GM19395 (cell line): ENCODE results near the gene ADAMTSL1.

Experiments used
- ATAC-seq: cut with Tn5 transposase; IDR thresholded peaks from one replicate; pipeline ENCODE4 v1.9.1; 2021; ENCODE audit warnings: mild to moderate bottlenecking, moderate library complexity; ENCODE audit not compliant: unreplicated experiment

Gene ADAMTSL1

DNA sequence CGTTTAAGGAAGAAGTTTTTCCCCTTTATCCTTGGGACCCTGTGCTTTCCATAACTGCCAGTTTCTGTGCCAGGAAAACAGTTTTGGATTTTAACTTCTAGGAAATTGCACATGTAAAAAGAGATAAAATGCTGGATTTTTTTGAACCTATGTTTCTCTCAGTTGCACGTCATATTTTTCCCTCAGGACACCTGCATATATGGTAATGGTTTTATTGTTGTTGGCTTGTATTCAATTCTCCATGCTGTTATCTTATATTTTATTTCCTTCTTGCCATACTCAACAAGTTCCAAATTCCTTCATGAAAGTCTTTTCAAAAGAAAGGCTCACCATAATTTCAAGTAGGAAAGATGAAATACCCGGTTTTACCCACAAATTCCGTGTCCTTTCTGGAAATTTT, 7.9 kb upstream of the ADAMTSL1 start:
- ATAC-seq, result no peak

DNA sequence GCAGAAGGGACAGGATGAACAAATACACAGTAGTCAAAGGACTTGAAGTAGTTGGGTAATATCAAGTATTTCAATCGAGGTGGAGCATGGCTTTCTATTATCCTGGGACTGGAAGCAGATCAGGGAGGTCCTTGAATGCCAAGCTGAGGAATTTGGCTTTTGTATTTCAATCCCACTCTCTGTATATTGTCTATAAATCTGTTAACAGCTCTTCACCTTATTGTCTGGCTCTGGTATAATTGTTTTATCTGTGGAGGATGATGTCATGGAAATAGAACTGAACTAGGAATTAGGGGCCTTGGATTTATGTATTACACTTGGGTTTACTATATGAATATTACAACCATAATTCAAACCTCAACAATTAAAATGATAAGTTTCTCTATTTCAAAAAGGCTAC, 6.3 kb upstream of the ADAMTSL1 start:
- no peak for ATAC-seq

DNA sequence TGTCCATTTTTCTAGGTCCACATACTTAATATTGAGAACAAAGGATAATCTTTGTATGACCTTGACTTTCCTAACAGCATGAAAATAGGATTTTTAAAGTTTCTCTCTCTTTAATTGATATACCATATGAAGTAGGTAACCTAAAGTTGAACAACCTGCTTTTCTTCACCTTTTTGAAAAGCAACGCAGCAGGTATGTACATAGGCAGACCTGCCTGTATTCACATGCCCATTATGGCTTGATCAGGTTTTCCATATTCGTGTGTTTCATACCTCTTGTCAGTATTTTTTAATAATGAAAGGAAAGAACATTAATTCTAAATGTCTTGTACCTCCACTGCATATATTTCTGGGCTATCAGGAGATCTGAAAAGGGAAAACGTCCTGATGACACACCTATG, 1.5 kb upstream of the ADAMTSL1 start:
- ATAC-seq, result no peak

DNA sequence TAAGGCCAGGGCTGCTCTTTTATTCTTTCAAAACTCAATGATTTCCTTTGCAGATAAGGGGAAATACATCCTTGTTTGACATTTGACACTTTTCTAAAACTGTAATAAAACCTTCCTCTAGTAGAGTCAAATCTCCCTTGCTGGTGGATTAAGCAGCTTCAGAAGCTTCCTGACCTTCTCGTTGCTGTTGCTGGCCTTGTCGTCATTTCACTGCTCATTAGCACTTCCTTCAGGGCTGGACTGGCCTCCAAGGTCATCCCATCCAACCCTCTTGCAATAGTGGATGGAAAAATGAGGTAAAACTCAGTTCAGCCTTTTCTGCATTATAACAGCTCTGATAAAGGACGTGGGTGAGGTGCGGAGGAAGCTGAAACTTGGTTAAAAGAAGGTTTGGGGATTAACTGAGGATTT, 1.1 kb upstream of the ADAMTSL1 start:
- ATAC-seq, result no peak

DNA sequence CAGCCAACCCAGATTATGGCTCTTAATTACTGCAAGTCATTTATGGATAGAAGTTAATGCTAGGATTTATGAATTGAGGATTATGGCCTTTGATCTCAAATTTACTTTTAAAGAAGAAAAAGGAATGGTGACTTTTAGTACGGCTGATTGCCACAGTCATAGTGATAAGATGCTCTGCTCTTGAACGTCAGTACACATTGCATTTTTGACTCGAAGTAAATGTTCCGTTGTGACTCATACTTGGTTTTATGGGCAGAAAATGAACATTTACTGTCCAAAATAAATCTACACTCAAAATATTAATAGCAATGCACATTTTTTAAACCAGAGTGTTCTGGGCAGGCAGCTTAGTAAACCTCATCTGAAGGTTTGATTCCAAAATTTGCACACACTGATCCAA, 830 bp downstream of the ADAMTSL1 start:
- ATAC-seq, result no peak

DNA sequence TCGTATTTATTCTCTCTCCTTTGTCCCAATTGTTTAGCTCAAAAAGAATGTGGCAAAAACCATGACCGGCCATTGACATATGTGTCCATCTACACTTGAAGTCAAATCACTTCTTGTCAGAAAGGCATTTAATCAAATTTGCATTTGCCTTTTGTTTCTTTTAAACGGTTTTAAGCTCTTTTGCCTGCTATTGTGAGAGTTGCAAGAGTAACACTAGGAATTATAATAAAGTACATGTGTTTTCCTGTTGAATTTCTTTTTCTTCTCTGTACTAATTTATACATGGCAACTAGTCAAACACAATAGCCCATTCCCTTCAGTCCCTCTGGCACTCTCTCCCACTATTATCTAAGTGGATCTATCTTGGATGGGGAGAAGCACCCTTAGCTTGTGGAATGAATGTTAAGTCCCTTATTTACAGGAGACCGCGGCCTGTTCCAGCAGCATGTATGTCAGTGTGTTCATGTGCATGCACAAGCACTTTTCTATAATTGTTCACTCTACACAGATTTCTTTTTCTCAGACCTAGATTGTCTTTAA, 3.2 kb downstream of the ADAMTSL1 start:
- ATAC-seq, result no peak

DNA sequence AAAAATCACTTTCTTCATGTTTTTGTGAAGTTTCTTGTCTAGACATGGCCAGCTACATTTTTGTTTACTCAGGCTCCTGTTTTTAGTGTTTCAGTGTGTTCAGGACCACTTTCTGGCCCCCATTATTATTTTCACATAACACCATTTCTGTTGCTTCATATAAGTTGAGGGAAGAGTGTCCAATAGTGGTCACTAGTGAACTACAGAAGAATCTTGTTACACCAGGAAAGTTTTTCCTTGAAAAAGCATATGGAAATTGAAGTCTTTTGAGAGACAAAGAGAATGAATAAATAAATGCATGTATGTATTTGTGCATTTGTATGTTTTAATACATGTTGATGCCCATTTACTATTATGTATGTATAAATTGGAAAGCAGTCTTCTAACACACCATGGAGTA, 3.8 kb downstream of the ADAMTSL1 start:
- no peak for ATAC-seq

DNA sequence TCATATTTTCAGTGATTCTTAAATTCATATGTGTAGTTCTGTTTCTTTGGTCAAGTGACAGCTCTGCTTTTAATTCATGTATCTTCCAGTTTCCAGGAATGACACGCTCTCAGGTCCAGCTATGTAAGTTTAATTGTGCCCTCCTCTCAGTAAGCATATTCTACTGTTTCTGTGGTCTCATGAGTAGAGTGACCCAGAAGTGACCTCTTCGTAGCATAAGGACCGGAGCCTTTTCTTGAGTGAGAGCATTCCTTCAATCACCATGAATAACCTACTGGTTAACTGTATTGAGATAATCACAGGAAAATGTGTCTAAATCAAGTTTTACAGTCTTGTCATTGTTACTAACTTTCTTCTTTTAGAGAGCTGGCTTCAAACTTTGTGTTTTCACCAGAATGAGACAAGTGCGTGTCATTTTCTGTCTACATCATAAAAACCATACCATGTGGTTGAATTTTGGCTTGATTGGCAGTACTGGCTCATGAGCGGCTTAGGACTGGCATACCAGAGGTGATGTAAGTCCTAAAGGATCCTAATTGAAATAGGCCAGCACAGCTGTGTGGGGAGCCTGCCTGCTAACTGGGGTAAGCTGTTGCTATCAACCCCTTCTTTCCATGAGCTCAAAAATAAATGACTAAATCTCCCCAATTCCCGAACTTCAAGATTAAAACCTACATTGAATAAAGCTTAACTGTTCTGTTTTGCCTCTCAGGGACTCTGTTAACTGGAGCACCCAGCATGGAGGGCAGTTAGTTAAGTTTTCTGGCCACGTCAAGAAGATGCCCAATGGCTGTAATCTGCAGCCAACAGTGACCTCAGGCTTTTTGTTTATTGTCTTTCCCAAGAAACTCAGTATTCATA, 4.8 kb downstream of the ADAMTSL1 start:
- no peak for ATAC-seq

DNA sequence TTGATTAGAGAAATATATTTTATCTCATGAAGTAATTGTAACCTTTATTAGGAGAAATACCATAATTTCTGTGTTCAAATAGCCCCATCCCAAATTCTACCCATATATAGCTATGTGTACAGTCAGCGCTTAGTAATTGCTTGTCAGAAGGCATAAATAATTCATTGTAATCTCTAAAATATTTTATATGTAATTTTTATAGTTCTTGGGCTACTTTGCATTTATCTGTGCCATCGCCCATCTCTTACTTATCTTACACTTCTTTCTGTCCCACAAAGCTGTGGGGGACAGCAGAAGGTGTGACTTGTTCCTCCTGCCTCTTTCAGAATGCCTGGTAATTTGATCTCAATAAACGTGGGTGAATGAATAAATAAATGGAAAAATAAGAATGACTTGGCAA, 5.5 kb downstream of the ADAMTSL1 start:
- ATAC-seq, result no peak

DNA sequence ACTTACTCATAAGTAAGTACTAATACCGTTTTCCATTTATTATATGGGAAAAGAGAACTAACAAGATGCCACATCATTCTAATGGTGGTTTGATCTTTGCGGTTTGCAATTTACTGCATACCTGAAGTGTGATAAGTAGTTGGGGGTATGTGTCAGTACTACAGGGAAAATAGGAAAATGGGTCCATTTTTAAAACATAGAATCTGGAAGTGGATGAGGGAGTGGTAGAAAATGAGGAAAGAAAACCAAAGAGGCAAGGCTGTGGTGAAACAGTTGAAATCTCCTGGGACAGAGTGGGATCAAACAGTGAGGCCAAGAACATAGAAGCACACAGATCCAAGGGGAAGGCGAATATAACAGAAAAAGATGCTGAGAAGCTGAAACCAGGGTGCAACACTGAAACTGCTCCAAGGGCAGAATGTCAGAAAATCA, 6.7 kb downstream of the ADAMTSL1 start:
- ATAC-seq, result no peak

DNA sequence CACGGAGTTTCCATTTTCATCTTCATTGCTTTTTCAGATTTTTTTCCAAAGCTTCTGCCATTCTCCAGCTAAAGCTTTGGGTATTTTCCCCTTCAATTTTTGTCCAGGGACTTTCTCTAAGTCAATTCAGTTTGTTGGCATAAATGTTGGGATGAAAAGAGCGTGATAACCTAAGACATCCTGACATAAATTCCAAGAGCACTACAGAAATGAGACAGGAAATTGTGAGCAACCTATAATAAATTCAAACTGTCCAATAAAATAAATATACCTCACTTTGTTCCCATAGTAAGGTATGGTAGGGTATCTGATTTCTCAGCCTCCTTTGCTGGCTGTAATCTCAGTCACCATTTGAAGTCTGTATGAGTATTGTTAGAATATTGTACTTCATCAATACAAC, 8.4 kb downstream of the ADAMTSL1 start:
- ATAC-seq, result no peak

DNA sequence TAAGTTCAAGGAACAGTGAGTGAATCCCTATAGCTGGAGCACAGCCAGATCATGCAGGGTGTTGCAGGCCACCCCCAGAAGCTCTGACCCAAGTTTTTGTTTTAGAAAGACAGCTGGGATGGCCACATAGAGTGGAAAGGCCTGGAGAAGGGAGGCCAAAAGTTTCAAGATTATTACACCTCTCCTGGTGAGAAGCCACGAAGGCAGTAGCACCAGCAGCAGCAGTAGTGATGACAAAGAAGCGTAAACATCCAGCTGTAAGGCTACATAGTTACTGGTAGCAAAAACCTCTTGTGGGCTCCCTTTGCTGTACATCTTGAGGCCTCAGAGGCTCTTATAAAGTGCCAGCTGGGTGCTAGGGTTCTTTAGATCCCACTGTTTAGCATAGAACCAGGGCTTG, 11.8 kb downstream of the ADAMTSL1 start:
- ATAC-seq, result no peak

DNA sequence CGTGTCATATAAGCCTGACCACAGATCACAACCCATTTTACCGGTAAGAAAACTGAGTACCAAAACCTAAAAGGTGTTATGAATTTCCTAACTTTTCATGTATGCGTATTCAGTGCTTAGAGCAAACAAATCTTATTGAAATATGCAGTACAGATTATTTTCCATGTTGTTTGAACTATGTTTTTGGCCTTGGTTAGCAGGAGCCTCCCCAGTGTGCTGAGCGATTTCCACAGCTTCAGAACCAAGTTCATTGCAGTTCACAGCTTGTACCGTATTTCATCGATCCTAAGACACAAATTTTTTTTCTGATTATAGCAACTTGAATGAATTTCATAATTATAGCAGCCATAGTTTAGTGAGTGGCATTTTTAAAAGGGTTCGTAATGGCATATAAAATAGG, 13.7 kb downstream of the ADAMTSL1 start:
- ATAC-seq, result no peak

DNA sequence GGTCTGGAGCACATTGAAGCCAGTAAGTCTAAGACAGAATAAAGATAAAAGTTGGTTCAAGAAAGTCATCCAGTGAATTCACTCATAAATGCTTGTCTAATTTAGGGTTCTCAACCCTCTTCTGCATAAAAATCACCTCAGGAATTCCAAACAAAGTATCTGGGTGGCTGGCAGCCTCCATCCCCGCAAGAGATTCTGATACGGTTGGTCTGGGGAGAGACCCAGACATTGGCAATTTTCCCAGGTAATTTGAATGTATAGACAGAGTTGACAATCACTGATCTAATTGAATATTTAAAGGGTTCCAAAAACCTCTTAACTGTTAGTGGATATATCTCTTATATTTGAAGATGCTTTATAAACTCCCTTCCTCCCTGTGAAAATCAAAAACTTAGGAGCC, 14.9 kb downstream of the ADAMTSL1 start:
- ATAC-seq, result no peak

DNA sequence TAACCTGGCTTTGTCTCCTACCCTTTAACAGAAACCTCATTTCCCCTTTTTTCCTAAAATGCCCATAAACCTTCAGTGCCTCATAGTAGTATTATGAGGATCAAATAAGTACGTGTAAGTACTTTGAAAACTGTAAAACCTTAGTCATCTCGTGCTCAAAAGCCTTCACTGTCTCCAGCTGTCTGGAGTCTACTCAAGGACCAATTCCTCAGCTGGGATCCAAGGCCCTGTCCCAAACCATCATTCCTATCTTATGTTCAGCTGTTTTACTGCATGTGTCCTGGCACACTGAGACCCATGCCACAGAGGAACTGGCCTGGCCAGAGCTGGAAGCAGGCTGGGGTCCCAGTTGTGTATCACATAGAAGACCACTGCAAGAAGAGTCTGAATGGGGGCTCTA, 15.9 kb downstream of the ADAMTSL1 start:
- no peak for ATAC-seq

DNA sequence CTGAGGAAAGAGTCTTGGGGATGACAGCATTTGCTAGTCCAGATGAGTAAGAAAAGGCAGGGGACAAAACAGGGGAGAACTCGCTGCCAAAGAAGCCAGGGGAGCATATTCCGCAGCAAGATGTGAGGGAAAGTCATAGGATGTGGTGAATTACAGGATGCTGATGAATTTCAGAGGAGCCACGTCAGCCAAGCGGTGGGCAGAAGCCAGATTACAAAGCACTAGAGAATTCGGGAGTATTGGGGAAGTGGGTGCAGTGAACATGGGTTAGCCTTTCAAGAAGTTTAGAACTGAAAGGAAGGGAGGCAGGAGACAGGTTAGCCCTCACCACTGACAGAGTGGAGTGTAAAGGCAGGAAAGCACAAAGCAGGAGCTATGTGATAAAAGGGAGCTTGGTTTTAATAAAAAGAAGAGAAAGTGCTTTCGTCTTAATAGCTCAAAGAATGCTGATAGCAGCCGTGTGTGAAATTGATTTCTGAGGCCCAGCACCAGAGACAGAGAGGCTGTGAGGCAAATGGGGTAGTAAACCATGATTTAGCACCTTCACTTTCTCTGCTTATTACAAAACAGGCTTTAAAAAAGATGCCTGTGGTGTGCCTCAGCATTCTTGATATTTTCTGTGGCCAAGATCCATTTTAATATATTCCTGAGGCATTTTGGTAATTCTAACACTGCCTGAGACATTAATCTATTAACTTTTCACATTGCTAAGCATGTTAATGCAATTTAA, 16.9 kb downstream of the ADAMTSL1 start:
- no peak for ATAC-seq

DNA sequence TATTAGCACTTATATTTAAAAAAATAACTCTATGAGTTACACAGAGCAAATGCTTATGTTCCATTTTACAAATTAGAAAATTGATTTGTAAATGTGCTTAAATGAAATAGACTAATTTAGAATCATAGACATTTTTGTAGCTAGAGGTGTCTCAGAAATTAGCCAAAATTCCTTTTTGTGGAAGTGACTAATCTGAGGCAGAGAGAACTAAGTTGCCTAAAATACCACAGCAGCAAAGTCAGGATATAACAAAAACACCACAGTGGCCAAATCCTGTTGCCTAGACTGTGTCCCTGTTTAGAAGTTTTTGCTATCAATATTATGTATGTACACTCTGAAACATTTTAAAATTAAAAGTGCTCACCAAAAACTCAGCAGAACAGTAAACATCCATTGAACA, 18.7 kb downstream of the ADAMTSL1 start:
- no peak for ATAC-seq

DNA sequence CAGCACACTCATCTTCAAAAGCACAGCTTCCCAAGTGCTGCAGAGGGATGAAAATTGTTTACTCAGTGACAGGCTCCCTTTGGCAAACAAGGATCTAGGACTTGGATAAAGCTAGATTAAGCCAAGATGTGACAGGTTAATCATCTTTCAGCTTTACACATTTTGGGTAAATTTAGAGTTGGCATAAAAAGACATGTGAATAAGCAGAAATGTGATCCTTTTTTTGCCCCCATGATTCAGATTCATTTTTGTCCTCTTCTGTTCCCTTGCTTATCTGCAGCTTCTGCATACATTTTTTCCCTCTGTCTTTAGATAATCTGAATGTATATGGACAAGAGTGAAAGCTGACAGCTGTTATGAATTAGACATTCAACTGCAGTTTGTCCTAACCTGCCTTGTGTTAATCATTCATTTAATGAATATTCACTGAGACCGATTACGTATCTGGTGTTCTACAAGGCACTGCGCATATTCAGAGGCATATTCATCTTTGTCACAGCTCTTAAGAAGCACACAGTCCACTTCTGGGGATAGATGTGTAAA, 19.6 kb downstream of the ADAMTSL1 start:
- no peak for ATAC-seq

DNA sequence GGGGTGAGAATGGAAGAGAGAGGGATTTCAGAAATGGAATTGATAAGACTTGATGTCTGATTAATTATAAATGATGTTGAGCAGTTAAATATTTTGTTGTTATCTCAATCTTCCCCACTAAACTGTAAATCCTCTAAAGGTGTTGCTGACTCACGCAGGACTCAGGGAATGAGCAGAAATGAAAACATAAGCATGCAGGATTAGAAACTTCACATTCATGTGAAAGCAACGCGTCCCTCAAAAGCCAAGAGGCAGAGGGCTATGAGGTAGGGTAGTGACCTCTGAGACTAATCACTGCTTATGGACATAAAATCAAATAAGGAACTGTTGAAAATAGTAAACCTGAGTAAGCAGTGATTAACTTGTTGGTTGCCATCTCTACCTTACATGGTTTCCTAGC, 21.1 kb downstream of the ADAMTSL1 start:
- no peak for ATAC-seq

DNA sequence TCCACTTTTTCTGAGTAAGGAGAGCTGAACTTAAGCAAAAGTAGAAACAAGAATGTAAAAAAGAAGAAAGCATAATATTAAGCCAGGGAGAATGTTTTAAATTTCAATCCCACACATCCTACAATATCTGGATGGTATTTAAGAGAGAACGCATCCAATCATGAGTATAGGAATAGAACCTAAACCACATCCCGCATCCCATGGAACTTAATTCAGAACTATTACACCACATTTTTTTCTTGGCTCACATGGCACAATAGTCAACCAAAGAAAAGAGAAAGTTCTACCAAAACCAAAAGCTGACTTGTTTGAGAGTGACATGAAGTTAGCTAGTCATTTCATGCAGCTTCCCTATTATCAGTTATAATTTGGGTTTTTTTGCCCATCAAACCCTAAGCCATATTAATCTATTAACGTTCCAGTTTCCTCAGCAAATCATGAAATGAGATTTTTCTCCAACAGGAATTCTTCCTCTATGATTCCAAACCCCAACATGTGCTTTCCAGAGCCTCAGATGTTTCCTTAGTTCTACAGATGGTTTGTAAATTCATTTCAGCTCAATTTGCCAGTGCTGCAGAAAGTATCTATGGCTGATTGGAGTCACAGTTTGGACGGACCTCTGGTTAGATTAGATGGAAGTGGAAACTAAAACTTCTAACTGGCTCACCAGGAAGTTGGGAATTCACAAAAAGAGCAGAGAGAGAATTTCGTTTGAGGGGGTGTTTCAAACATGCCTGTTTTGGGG, 22.5 kb downstream of the ADAMTSL1 start:
- ATAC-seq, result no peak

DNA sequence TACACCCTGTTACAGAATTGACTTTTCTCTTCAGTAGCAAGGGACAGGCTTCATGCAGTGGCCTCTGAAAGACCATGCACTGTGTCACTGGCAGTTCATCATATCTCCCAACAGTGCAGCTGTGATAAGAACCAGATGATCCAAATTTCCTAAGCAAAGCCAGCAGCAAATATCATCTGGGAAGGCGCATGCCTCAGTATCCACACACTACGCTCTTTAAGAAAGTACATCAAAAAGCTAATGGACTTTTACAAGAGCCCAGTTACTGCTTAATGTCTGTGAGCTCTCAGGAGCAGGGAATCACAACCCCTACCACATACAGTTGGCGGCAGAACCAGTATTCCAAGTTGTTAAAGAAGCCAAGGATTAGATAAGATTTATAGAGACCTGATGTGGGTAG, 25.1 kb downstream of the ADAMTSL1 start:
- ATAC-seq, result no peak
